ENCODE measurements around the gene DLL3. TPM values are rescaled to one million over a fixed set of nuclear protein-coding genes. Genes with fewer than 3 reads are reported as not detected.

Gene DLL3
- total RNA-seq, 2 experiments from 2014 or later = 4.4 TPM

DNA sequence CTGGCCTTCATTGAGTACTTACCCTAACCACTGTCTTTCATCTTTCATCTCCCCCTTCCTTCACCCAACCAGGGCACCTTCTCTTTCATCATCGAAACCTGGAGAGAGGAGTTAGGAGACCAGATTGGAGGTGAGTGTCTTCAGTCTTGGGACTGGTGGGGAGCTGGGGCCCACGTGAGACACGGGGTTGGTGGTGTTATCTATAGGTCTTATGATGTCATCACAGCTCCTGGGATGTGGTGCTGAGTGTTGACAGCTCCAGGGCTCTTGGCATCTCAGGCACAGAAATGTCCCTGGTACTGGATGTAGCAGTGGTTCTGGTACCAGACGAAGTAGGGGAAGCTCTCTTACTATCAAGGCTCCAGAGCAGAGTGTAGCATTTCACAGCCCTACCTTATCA is 1.8 kb downstream of the DLL3 start:
- no peak overlapping the region for H2AFZ ChIP-seq (ENCODE audit: low read length)
- H4K20me1 ChIP-seq (ENCODE audit: insufficient read depth, low read length) = no peaks in the 10 kb centered on the region
- TF ChIP-seq EZH2phosphoT487 (IDR thresholded peaks at IDR 0.05; ENCODE audit: borderline replicate concordance, low read depth, low read length) = no peak
- TF ChIP-seq, protein P1, sequence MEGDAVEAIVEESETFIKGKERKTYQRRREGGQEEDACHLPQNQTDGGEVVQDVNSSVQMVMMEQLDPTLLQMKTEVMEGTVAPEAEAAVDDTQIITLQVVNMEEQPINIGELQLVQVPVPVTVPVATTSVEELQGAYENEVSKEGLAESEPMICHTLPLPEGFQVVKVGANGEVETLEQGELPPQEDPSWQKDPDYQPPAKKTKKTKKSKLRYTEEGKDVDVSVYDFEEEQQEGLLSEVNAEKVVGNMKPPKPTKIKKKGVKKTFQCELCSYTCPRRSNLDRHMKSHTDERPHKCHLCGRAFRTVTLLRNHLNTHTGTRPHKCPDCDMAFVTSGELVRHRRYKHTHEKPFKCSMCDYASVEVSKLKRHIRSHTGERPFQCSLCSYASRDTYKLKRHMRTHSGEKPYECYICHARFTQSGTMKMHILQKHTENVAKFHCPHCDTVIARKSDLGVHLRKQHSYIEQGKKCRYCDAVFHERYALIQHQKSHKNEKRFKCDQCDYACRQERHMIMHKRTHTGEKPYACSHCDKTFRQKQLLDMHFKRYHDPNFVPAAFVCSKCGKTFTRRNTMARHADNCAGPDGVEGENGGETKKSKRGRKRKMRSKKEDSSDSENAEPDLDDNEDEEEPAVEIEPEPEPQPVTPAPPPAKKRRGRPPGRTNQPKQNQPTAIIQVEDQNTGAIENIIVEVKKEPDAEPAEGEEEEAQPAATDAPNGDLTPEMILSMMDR (conservative IDR thresholded peaks at IDR 0.05; ENCODE audit: low read length) = no peak
- no peaks in the 10 kb centered on the region for H3K9me3 ChIP-seq (ENCODE audit: low read length)
- no peak overlapping the region for H3K4me3 ChIP-seq (ENCODE audit: low read depth, low read length, poor library complexity, severe bottlenecking)
- H3K9me2 ChIP-seq (ENCODE audit: insufficient read depth, low read length) = no peaks in the 10 kb centered on the region
- no peaks in the 10 kb centered on the region for H3K79me2 ChIP-seq (ENCODE audit: insufficient read depth, low read depth, low read length)
- ChIA-PET CTCF (ENCODE audit: unreplicated experiment) (interaction anchor here (0.6 to 1.0 kb wide), 2 partner anchors 19 to 20 kb away, joined by 3 to 5 read pairs; partner anchors contain the start of gene TIMM50), POLR2A (interaction anchor here (0.5 kb wide), 1 partner anchor 22 kb away, joined by 3 read pairs; no protein-coding TSS in a partner anchor)
- H3K27ac ChIP-seq (ENCODE audit: low read depth, low read length, poor library complexity, severe bottlenecking) = no peak overlapping the region
- intact Hi-C loops (cut with micrococcal nuclease; ENCODE audit: unreplicated experiment) = no loop called here
- DNase-seq (ENCODE audit: low spot score) = no peak
- no TSS peak for BruUV-seq (replicated peaks)
- no peaks in the 10 kb centered on the region for H3K36me3 ChIP-seq (ENCODE audit: insufficient read depth, low read length)
- no peak overlapping the region for H3K4me2 ChIP-seq (ENCODE audit: low read length)
- peaks cover 32% of the 10 kb centered on the region for H3K4me1 ChIP-seq (ENCODE audit: insufficient read depth, low read length, poor library complexity, severe bottlenecking)

DNA sequence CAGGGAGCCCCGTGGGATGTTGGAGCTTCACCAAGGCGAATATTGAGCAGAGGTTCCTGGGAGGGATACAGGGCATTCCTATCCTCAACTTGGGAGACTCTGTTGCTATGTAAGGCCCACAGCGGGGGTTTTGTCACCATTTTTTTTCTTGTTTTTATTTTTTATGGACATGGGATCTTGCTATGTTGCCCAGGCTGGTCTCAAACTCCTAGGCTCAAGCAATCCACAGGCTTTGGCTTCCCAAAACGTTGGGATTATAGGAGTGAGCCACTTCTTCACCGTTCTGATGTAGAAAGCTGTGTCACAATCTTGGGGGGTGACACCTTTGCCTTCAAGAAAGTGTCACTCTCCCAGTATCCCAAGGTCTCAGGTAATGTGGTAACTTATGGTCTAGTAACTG is 2.6 kb downstream of the DLL3 start:
- CTCF ChIA-PET (ENCODE audit: unreplicated experiment) = interaction anchor here (1.0 kb wide), 1 partner anchor 20 kb away, joined by 3 read pairs; no protein-coding TSS in a partner anchor
- H3K4me2 ChIP-seq (ENCODE audit: low read length) = no peak overlapping the region
- H2AFZ ChIP-seq (ENCODE audit: low read length) = no peak overlapping the region
- TF ChIP-seq, protein P1 (conservative IDR thresholded peaks at IDR 0.05; ENCODE audit: low read length) = no peak
- TF ChIP-seq EZH2phosphoT487 (IDR thresholded peaks at IDR 0.05; ENCODE audit: borderline replicate concordance, low read depth, low read length) = no peak
- H3K36me3 ChIP-seq (ENCODE audit: insufficient read depth, low read length) = no peaks in the 10 kb centered on the region
- H3K4me3 ChIP-seq (ENCODE audit: low read depth, low read length, poor library complexity, severe bottlenecking) = no peak overlapping the region
- no peaks in the 10 kb centered on the region for H3K79me2 ChIP-seq (ENCODE audit: insufficient read depth, low read depth, low read length)
- no peaks in the 10 kb centered on the region for H4K20me1 ChIP-seq (ENCODE audit: insufficient read depth, low read length)
- peaks cover 32% of the 10 kb centered on the region for H3K4me1 ChIP-seq (ENCODE audit: insufficient read depth, low read length, poor library complexity, severe bottlenecking)
- no peaks in the 10 kb centered on the region for H3K9me3 ChIP-seq (ENCODE audit: low read length)
- POLR2A ChIA-PET = no interaction called here
- no peaks in the 10 kb centered on the region for H3K9me2 ChIP-seq (ENCODE audit: insufficient read depth, low read length)
- no peak for DNase-seq (ENCODE audit: low spot score)
- no peak overlapping the region for H3K27ac ChIP-seq (ENCODE audit: low read depth, low read length, poor library complexity, severe bottlenecking)
- intact Hi-C loops (cut with micrococcal nuclease; ENCODE audit: unreplicated experiment) = no loop called here
- no TSS peak for BruUV-seq (replicated peaks)

DNA sequence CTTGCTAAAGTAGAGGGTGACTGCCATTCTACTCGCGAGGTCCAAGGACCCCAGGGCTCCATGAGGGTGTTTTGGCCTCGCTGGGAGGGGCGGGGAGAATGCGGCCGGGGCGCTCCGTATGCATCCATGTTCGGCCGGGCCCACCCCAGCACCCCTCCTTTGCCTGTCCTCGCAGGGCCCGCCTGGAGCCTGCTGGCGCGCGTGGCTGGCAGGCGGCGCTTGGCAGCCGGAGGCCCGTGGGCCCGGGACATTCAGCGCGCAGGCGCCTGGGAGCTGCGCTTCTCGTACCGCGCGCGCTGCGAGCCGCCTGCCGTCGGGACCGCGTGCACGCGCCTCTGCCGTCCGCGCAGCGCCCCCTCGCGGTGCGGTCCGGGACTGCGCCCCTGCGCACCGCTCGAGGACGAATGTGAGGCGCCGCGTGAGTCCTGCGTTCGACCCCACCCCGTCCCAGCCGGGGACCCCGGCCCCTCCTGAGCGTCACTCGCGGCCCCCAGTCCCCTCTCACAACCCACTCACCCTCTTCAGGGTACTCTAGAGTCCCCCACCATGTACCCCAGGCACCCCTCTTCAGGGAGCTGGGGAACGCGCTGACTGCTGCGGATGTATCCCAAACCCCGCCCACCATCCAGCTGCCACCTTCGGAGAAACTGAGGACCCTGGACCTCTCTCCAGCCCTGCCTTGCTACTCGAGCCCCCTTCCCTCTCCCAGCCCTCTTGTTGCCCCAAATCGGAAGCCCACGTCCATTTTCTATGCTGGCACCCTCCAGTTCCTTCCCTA is 4.1 kb downstream of the DLL3 start:
- peaks cover 22% of the 10 kb centered on the region for H3K4me1 ChIP-seq (ENCODE audit: insufficient read depth, low read length, poor library complexity, severe bottlenecking)
- TF ChIP-seq EZH2phosphoT487 (IDR thresholded peaks at IDR 0.05; ENCODE audit: borderline replicate concordance, low read depth, low read length) = no peak
- TF ChIP-seq, protein P1 (conservative IDR thresholded peaks at IDR 0.05; ENCODE audit: low read length) = peak; percentile 85
- H4K20me1 ChIP-seq (ENCODE audit: insufficient read depth, low read length) = no peaks in the 10 kb centered on the region
- no peak overlapping the region for H3K4me3 ChIP-seq (ENCODE audit: low read depth, low read length, poor library complexity, severe bottlenecking)
- no peak overlapping the region for H3K27ac ChIP-seq (ENCODE audit: low read depth, low read length, poor library complexity, severe bottlenecking)
- POLR2A ChIA-PET = no interaction called here
- BruUV-seq (replicated peaks) = no TSS peak
- peak overlapping the region; percentile 53 for H3K4me2 ChIP-seq (ENCODE audit: low read length)
- CTCF ChIA-PET (ENCODE audit: unreplicated experiment) = interaction anchor here (0.5 to 1.0 kb wide), 2 partner anchors 22 kb away, joined by 4 to 11 read pairs; partner anchors contain the start of gene TIMM50
- intact Hi-C loops (cut with micrococcal nuclease; ENCODE audit: unreplicated experiment) = loop anchor here (1.0 kb wide), 1 partner anchor 63 kb away; no protein-coding TSS in a partner anchor
- no peaks in the 10 kb centered on the region for H3K9me3 ChIP-seq (ENCODE audit: low read length)
- H3K9me2 ChIP-seq (ENCODE audit: insufficient read depth, low read length) = no peaks in the 10 kb centered on the region
- no peaks in the 10 kb centered on the region for H3K36me3 ChIP-seq (ENCODE audit: insufficient read depth, low read length)
- peak overlapping the region; percentile 53; the same call in 1 of the 2 replicates for H2AFZ ChIP-seq (ENCODE audit: low read length)
- no peaks in the 10 kb centered on the region for H3K79me2 ChIP-seq (ENCODE audit: insufficient read depth, low read depth, low read length)
- DNase-seq (ENCODE audit: low spot score) = peak; percentile 92
